Measurements from ENCODE around the gene TXK.

The TXK gene

DNA sequence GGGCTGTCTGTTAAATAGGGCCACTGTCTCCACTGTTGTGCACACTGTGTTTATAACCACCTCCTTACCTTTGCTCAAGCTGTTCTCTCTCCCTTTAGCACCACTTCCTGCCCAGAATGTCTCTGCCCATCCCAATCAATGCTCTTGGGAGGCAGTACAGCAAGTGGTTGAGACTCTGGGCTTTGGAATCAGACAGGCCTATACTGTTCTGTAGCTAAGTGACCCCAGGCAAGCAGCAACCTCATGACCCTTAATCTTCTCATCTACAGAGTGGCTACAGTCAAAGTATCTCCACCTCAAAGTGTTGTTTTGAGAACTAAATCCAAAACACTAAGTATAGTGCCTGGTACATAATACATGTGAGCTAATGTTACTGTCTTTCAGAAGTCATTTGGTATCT, 3.8 kb upstream of the TXK start:
- no peak for DNase-seq (ENCODE audit: low read depth)

DNA sequence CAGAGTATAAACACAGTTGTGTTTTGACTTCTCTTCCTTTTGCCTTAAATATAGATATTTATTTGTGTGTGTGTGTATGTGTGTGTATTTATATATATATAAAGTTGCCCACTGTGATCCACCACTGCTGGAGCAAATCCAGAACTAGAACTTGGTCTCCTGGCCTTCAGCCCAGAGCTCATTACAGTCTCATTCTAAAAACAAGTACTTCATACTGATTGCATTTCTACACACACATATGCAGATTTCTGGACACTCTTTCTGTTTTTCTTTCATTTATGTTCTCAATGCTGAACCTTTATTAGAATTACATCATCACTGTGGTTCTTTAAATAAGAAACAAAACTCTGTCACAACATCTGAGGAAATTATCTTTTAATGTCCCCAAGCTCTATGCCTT, 381 bp downstream of the TXK start:
- DNase-seq (ENCODE audit: low read depth): peak; percentile 20

DNA sequence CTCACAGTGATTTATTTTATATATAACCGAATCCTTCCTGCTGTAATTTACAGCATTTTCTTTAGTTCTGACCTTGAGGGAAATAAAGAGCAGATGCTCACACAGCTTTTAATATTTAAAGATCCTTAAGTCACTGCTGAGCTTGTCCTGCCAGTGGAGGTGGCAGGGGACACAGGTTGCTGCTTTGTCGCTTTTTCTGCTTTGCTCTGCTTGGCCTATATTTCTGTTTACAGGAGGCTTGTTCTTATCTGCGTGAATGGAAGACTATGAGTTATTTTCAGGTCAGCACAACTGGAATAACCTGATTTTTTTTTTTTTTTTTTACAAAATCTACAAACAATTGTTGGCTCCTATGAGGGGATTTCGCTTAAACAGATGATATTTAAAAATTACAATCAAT, 2.3 kb downstream of the TXK start:
- no peak for DNase-seq (ENCODE audit: low read depth)

DNA sequence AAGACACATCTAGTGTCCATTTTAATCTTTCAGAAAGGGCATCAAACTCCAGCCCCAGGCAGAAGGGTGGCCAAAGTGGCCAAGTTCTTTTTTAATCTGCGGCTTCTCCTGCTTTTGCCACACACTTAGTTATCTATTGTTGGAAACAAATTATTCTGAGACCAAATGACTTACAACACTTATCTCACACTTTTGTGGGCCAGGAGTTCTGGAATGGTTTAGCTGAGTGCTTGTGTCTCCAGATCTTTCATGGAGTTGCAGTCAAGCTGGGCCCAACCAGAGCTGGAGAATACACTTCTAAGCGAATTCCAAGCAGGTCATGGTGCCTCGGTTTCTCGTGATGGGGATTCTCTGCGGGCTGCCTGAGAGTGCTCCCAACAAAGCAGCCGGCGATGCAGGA, 4.0 kb downstream of the TXK start:
- no peak for DNase-seq (ENCODE audit: low read depth)

DNA sequence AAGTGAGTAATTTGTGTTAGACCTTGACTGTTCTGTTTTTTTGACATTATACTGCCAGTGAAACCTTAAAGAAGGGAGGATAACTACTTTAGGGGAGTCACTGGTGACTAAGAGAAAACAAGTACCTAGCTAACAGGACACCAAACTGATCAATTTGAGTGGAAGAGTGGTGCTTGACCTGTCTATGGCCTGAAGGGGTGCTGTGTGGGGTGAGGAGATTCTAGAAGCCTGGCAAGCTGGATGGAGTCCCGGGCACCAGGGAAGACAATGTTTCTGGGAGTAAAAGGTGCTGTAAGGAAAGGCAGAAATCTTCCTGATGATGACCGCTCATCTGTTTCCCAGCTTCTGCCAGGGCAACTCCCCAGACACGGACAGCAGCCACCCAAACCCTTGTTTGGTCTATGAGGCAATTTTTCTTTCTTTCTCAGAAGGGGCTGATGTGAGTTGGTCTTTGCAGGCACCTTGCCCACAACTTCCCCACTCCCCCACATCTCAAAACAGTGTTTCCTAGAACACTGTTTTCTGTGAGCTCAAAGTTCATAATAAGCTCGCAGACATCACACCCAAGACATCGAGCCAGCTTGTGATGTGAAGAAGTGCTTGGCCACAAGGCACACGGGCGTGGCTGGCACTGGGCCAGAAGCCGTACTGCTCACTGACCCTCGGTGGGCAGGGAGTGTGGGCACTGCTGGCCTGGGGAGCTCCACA, 4.6 kb downstream of the TXK start:
- no peak for DNase-seq (ENCODE audit: low read depth)

DNA sequence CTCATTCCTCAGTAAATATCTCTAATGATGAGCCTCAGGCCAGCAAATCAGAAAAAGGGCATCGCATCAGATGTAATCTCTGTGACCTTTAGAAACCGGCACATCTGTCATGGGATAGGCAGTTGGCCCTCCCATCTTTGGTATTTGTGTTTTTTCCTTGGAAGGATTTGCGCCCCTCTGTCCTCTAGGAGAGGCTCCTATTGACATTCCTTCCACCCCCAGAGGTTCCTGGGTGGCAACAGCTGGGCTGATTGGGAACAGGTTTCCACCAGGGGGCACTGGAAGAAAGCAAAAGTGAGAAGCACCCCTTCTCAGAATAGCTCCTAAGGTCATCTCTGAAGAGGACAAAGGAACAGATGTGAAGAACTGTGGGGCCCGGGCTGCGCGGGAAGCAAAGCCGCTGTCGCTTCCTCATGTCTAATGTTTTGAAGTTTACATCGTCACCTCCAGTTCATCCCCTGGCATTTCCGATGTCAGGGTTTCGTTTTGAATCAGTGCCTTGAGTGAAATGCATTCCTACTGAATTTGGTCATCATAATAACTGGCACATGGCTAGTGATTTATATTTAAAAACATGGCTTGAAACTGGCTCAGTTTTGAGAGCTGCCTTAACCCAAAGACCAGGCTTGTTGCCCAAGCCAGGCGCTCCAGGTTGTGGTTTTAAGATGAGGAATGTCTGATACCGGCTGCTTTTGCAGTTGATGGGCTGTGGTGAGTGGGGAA, 6.2 kb downstream of the TXK start:
- DNase-seq (ENCODE audit: low read depth): peak; percentile 94

DNA sequence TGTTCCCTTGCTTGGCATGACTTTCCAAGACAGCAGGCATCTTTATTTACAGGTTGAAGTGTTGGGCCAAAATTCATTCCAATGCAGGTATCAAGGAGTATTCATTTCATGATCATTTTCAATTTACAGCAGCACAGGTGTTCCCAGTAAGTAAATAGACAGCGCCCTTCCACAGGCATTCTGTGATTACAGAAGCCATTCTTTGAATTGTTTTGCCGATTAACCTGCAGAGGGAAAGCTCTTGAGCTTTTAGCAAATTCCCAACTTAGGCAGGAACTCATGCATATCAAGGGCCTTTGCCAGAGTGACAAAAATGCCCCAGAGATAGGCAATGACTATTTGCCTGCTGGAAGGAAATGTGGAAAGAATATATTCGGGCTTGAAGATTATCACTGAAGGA, 6.8 kb downstream of the TXK start:
- DNase-seq (ENCODE audit: low read depth): no peak

DNA sequence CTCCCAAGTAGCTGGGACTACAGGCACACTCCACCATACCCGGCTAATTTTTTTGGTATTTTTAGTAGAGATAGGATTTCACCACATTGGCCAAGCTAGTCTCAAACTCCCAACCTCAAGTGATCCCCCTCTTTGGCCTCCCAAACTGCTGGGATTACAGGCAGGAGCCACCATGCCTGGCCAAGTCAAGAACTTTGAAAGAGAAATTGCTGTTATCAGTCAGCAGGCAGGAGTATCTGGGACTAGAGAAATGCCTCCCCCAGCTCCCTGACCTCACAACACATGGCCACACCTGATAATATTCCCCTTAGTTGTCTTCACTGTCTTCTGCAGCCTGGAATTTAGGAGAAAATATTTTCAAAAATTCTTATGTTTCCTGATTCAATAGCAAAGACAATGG, 7.4 kb downstream of the TXK start:
- DNase-seq (ENCODE audit: low read depth): no peak

DNA sequence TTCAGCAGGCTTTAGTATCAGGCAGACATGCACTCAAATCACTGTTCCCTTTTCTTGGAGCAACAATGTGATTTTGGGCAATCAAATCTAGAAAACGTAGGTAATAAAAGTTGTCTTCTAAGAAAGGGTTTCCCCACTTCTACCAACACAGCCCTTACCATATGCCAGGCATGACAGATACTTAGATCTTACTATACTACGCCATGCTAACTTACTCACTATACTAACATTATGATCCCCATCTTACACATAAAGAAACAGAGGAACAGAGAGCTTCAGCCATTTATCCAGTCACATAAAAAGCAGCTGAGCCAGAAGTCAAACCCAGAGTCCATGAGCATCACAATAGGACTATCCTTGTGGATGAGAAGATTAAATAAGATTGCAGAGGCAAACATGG, 9.2 kb downstream of the TXK start:
- DNase-seq (ENCODE audit: low read depth): no peak

DNA sequence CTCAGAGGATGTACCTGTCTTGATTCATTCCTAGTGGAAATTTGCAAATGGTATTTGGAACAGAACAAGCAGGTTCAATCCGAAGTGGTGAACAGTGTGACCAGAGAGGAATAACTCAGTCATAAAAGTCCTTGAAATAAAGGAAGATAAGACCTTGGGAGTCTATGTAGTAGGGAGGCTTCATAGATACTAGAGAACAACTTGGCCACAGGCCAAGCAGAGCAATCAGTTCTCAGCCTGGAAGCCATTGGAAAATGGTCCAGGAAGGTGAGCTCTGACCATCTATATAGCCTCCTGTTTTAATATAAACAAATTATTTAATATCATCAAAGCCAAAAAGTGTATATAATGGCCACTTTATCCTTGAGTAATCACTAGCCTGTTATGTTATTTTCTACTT, 11.3 kb downstream of the TXK start:
- DNase-seq (ENCODE audit: low read depth): no peak

DNA sequence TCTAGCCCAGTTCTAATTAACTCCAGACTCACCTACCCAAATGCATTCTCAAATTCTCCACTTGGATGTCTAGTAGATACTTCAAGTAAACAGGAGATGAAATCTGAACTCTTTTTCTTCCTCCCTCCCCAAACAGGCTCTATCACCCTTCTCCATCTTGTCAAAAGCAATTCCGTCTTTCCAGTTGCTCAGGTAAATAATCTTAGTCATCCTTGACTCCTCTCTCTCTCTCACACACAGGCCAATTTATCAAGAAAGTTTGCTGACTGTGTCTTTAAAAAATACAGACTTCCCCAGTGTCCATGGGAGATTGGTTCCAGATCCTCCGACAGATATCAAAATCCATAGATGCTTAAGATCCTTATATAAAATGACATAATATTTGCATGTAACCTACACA, 12.9 kb downstream of the TXK start:
- DNase-seq (ENCODE audit: low read depth): no peak

DNA sequence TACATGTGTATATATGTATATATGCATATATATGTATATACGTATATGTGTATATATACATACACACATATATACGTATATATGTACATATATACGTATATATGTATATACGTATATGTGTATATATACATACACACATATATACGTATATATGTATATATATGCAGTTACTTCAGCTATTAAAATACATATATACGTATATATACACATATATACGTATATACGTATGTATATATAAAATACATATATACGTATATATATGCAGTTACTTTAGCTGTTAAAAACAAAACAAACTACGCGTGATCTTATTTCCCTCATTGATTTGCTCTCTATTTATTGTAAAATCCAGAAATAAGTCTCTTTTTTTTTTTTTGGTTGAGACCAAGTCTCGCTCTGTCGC, 13.9 kb downstream of the TXK start:
- no peak for DNase-seq (ENCODE audit: low read depth)

DNA sequence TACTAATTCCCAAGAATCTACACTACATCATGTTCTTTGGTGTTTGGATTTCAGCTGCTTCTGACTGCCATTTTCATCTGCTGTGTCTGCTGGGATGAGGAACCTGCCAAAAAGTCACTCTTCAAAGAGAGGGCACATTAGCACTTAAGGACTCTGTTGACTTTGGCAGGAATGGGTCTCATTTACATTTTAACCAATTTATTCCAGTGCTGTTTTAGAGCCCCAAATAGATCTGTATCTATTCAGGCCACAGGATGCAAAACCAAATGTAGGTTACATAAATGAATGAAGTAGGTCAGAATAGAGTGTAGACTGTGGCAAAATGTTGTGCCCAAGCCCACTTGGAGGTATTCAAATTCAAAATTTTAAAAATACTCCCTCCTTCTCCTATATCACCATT, 14.4 kb downstream of the TXK start:
- DNase-seq (ENCODE audit: low read depth): no peak

DNA sequence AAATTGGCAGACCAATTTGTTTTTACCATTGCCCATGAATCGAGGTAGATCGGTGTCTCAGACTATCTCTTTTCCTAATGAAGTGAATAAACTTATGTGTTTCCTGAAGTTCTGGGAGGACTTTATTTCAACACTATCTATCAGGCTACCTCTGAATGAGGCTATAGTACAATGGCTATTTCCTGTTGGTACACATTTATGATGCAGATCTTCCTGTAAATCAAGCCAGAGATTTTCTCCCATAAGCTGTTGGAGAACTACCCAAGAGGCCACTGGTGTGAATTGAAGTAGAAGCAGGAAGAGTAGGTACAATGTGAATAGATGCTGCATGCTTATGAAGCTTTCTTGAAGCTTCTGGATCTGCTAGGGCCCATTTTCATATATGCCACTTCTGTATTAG, 16.0 kb downstream of the TXK start:
- no peak for DNase-seq (ENCODE audit: low read depth)

DNA sequence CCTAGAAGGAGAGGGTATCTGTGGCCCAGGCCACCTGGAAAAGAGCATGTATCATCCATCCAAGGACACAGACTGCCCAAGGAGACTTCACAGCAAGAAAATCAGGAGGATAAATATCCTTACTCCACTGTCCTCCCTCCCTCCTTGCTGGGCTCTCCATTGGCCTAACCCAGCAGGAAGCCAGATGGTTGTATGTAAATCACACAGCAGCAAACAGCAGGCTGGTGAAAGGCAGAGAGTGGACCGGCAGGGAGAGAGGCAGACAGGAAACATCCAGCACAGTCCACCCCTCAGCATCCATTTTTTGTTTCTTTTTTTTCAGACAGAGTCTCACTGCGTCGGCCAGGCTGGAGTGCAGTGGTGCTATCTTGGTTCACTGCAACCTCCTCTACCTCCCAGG, 17.5 kb downstream of the TXK start:
- no peak for DNase-seq (ENCODE audit: low read depth)

DNA sequence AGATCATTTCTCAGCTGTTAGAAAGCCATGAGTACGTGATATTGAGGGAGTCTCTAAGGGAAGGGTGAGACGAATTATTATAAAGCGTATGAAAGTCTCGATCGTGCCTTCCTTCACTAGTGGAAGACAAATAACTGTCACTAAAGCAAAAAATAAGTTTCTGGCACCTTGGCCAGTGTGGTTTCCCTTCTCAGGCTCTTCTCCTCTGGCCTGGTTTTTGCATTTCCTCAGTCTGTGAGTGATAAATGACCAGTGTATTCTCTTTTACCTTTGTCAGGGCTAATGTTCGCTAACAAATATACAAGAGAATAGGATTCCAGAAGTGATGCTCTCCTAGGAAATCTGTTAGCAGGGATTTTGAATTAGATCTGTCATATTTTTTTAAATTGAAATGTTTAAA, 19.6 kb downstream of the TXK start:
- DNase-seq (ENCODE audit: low read depth): no peak

DNA sequence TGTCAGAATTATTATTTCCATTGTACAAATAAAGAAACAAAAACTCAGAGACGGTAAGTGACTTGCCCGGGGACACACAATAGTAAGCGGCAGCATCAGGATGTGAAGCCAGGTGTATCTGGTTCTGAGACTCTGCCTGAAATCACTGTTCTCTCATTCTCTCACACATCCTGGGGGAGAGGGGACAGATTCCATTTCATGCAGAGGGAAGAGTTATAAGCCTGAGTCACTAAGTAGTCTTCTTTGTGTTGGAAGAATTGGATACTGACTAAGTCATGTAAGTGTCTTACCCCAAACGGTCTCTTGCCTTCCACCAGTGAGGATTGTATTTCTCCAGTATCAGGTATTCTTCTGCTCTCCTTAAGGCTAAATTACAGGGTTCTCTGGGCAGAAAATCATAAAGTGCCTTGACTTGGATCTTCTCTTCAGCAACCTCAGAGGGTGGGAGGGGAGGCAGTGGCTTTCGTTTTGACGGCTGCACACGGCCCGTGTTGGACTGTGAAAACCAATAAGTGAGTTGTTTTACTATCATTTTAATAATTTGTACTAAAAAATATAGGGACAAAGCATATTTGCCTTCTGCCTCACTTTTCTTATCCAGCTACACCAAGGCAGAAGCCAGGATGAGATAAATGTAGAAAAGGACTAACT, 21.9 kb downstream of the TXK start:
- DNase-seq (ENCODE audit: low read depth): peak; percentile 18

DNA sequence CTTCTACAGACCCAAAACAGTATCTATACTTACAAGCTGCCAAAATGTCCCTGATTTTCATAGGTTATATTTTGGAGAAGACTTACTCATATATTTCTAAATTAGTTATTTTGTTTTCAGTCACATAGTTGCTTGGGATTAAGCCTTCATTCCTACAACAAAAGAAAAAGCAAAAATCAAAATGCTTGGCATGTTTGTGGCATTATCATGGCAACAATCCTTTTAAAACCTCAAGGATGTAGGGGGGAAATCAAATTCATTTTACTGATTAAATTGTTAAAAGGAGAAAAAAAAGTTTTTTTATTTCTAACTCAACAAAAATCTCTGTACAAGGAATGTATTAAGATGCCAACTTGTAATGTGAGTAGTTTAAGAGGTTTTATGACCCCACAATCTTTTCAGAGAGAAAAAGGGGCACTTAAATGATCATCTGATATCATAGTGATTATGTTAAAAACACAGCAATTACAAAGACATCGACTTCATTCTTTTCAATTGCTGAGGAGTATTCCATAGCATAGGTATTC, 23.5 kb downstream of the TXK start:
- no peak for DNase-seq (ENCODE audit: low read depth)

DNA sequence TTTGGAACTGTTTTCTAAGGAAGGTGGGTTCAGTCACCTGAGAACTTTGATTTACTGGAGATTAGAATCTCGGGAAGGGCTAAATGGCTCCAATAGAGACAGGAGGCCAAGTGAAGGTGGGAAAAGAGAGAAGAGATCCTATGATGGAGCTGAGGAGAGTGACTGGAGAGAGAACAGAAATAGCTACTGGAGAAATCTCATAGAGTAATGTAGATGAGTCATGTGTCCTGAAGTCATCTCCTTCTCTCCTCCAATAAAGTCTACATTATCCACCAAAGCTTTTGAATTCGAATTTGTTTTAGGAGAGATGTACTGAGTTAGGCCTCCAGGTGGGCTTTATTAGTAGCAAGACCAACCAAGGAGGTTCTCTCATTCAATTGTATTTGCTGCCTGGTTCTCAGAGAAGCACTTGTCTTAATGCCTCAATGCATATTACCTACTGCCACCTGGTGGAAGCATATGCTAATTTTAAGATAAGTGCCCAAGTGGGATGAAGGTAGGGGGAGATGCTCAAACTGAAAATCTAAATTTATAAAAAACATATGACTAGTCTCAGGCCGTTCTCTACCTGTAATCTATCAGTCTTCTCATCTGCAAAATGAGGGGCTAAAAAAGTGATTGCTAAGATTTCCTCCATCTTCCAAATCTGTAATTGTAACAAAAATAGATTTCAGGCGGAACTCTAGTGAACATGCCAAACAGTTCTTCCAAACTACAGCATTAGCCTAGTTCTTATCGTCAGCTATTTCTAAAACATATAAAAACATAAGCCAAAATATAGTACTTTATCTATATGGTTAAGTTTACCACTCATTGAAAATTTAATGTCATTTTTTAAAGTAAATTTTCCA, 24.4 kb downstream of the TXK start:
- peak; percentile 47 for DNase-seq (ENCODE audit: low read depth)

DNA sequence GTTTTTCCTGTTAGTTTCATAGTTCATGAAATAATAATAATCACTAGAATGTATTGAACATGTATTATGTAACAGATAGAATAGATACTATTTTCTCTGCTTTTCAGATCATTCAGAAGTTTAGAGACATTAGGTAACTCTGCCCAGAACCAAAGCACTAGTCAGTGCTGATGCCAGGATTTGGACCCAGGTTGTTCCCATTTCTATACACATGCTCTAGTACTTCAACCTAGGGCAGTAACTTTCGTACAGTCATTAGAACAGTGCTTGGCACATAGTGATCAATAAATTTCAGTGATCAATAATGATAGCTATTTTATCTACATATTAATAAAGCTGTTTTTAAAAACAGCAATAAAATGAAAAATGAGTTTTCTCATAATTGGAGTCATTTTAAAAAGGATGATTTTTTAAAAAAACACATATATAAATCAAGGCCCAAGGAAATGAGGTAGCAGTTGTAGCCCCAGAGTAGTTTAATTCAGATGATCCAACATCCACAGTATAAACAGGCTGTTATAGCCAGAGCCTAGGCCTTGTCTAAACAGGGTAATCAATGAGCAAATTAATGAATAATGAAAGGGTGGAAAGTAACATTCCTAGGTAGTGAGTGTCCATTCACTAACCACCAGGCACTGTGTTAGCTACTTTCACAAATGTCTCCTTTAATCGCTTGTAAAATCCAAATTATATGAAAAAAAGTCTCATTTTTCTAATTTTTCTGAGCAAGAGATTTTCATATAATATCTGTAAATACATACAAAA, 25.6 kb downstream of the TXK start:
- DNase-seq (ENCODE audit: low read depth): no peak

DNA sequence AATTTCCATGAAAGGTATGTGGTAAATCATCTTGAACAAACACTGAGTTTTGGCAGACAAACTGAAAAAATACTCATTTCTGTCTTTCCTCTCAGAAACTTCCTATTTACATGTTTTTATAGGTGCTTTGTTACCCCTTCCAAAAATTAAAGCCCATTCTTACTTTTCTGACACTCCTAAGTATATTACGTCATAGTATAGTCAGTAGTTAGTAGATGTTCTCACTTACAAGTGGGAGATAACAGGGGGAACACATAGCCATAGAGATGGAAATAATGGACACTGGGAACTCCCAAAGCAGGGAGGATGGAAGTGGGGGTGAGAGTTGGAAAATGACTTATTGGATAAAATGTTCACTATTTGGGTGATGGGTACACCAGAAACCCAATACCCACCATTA, 28.8 kb downstream of the TXK start:
- no peak for DNase-seq (ENCODE audit: low read depth)

All from iris pigment epithelial cell (primary cell).